K562 (cell line): ENCODE measurements around the gene VSIG10. TPM values are rescaled to one million over a fixed set of nuclear protein-coding genes. Genes with fewer than 3 reads are reported as not detected.
A peak's percentile ranks its signal among the peaks of the same experiment; 100 is the strongest.

Source experiments
- ATF6 ChIP-seq: sonication (generic); formaldehyde crosslinking; IDR thresholded peaks from 2 replicates; pipeline ENCODE4 v1.4.0; 2020; ENCODE audit warnings: mild to moderate bottlenecking, missing genetic modification reagents
- BACH1 ChIP-seq: fragments of 200-800 bp; sonication (Bioruptor generic); IDR thresholded peaks from 2 replicates; pipeline ENCODE4 v1.6.1; 2016; ENCODE audit warnings: missing genetic modification characterization, missing compliant biosample characterization
- CC2D1A ChIP-seq: fragments of 450-650 bp; IDR thresholded peaks from 2 replicates; pipeline ENCODE4 v1.6.1; 2017; ENCODE audit warnings: mild to moderate bottlenecking
- ESRRA ChIP-seq: fragments of 450-650 bp; IDR thresholded peaks from 2 replicates; pipeline ENCODE4 v1.6.1; 2014; ENCODE audit warnings: low read depth, mild to moderate bottlenecking, moderate library complexity, borderline replicate concordance
- HIVEP1 ChIP-seq: fragments of 250-450 bp; sonication (Bioruptor Pico); IDR thresholded peaks from 2 replicates; pipeline ENCODE4 v1.4.0; 2020; ENCODE audit warnings: mild to moderate bottlenecking
- JUND ChIP-seq, 2 experiments: IDR thresholded peaks; 2 replicates in 1 of 2; 3 replicates in 1 of 2; pipeline ENCODE4 v1.6.1; 2011; ENCODE audit warnings: borderline replicate concordance in 2 of 2, low read depth in 2 of 2, low read length in 2 of 2, improper control_type of control experiment in 1 of 2, missing biosample characterization in 1 of 2, missing genetic modification characterization in 1 of 2, missing genetic modification reagents in 1 of 2
- NEUROD1 ChIP-seq: fragments of 150-350 bp; IDR thresholded peaks from 2 replicates; pipeline ENCODE4 v1.6.1; 2014; ENCODE audit warnings: borderline replicate concordance, low read length, low read depth; ENCODE audit not compliant: partially characterized antibody
- NR2F6 ChIP-seq: fragments of 450-650 bp; formaldehyde crosslinking; IDR thresholded peaks from 2 replicates; pipeline ENCODE4 v1.4.0; 2020; ENCODE audit warnings: mild to moderate bottlenecking
- POLR2H ChIP-seq: IDR thresholded peaks from 2 replicates; pipeline ENCODE4 v1.6.1; 2016; ENCODE audit warnings: missing genetic modification characterization, low read depth, mild to moderate bottlenecking, control low read depth, missing compliant biosample characterization, moderate library complexity
- RFX5 ChIP-seq: IDR thresholded peaks from 2 replicates; pipeline ENCODE4 v1.6.1; 2011; ENCODE audit warnings: low read depth, mild to moderate bottlenecking, improper control_type of control experiment, low read length
- RUNX1 ChIP-seq: sonication (generic); IDR thresholded peaks from 2 replicates; pipeline ENCODE4 v1.6.1; 2016; ENCODE audit warnings: antibody characterized with exemption, low read depth
- SETDB1 ChIP-seq: IDR thresholded peaks from one replicate; pipeline ENCODE4 v1.6.1; 2012; ENCODE audit warnings: low read length, control low read depth, inconsistent platforms
- SOX6 ChIP-seq: fragments of 450-650 bp; IDR thresholded peaks from 2 replicates; pipeline ENCODE4 v1.6.1; 2014; ENCODE audit warnings: mild to moderate bottlenecking
- SRF ChIP-seq, 2 experiments: fragments of 250-450, 450-650 bp in 1 of 2; sonication (Bioruptor Pico) in 1 of 2; sonication (generic) in 1 of 2; formaldehyde crosslinking; IDR thresholded peaks; 2 replicates each; pipeline versions ENCODE4 v1.5.0 to v1.5.1; 2020 to 2022; ENCODE audit warnings: mild to moderate bottlenecking in 1 of 2, missing genetic modification reagents in 1 of 2
- TBL1XR1 ChIP-seq, 2 experiments: IDR thresholded peaks; 2 replicates each; pipeline ENCODE4 v1.6.1; 2012; ENCODE audit warnings: improper control_type of control experiment in 2 of 2, low read length in 2 of 2, mild to moderate bottlenecking in 1 of 2
- TEAD4 ChIP-seq, 2 experiments: sonication (generic) in 1 of 2; formaldehyde crosslinking in 1 of 2; IDR thresholded peaks; 2 replicates each; pipeline versions ENCODE4 v1.6.1 to v1.8.0; 2012 to 2022; ENCODE audit warnings: borderline replicate concordance in 1 of 2, inconsistent platforms in 1 of 2, low read length in 1 of 2, mild to moderate bottlenecking in 1 of 2, missing genetic modification reagents in 1 of 2
- ZBTB34 ChIP-seq: fragments of 250-450 bp; sonication (Bioruptor Pico); IDR thresholded peaks from 2 replicates; pipeline ENCODE4 v1.8.0; 2021; ENCODE audit warnings: mild to moderate bottlenecking, moderate library complexity
- ZNF347 ChIP-seq: fragments of 450-650 bp; formaldehyde crosslinking; IDR thresholded peaks from 2 replicates; pipeline ENCODE4 v1.4.0; 2020; ENCODE audit warnings: low read depth, mild to moderate bottlenecking, moderate library complexity
- polyA plus RNA-seq, 8 experiments: library from polyadenylated mRNA; depleted of rRNA in 4 of 8; stranded (reverse) in 5 of 8; unstranded in 3 of 8; fragments of >200 nt; fragmentation: Nextera tagmentation in 2 of 8; fragmentation: Illumina TruSeq in 1 of 8; extraction: Ambion mirVana in 2 of 8; extraction: Trizol in 1 of 8; gene quantifications; 2 replicates each; pipeline versions ENCODE4 v1.2.1 to v1.2.3, GENCODE V29; 2011 to 2014; ENCODE audit warnings: inconsistent platforms in 1 of 8, missing spikeins in 1 of 8
- total RNA-seq, 7 experiments: library from RNA; depleted of rRNA in 6 of 7; stranded (reverse); fragments of >200 nt in 6 of 7; fragmentation: Illumina TruSeq in 2 of 7; extraction: Trizol in 2 of 7; gene quantifications; 2 replicates each; pipeline versions ENCODE4 v1.2.1 to v1.2.3, GENCODE V29; 2011 to 2021; ENCODE audit warnings: low replicate concordance in 1 of 7
- TF ChIP-seq, protein P1 (sequence below): fragments of 250-450 bp; sonication (Bioruptor Pico); IDR thresholded peaks from 2 replicates; pipeline ENCODE4 v1.8.0; 2022; ENCODE audit warnings: moderate library complexity, mild to moderate bottlenecking, inconsistent platforms
- TF ChIP-seq, protein P2 (sequence below): fragments of 200-800 bp; sonication (Bioruptor generic); IDR thresholded peaks from 2 replicates; pipeline ENCODE4 v1.6.1; 2017; ENCODE audit warnings: missing genetic modification characterization, missing compliant biosample characterization

Gene VSIG10
- total and polyA plus RNA-seq, 9 of the 15 experiments (the other 6 are each of a cell fraction or from before 2014, with no cell fraction given): 4.1 to 8.8 (median 4.7) TPM

GRCh38 chr12:118120579-118121363 lies 17.0 kb upstream of the VSIG10 start (continued):
- TF ChIP-seq JUND (IDR thresholded peaks at IDR 0.05; ENCODE audit: borderline replicate concordance, low read depth, low read length) (peak; percentile 71), JUND (tag; IDR thresholded peaks at IDR 0.05; ENCODE audit: borderline replicate concordance, low read depth, low read length) (no peak; the same call in 2 of the 3 replicates), ATF6 (CRISPR knock-in tag) (no peak), TBL1XR1 (IDR thresholded peaks at IDR 0.05; ENCODE audit: low read length in 2 of 2) (no peak), ZNF347 (CRISPR knock-in tag) (no peak), POLR2H (tag) (0 out of 2 replicates have a peak, but pooled peaks have one; percentile 23), HIVEP1 (CRISPR knock-in tag) (no peak), ZBTB34 (CRISPR knock-in tag) (no peak), SOX6 (peak; percentile 86), NR2F6 (CRISPR knock-in tag) (no peak), BACH1 (no peak), RUNX1 (no peak), SETDB1 (no peak), RFX5 (no peak), TEAD4 (IDR thresholded peaks at IDR 0.05; ENCODE audit: low read length) (no peak), TEAD4 (CRISPR knock-in tag; IDR thresholded peaks at IDR 0.05; ENCODE audit: borderline replicate concordance) (no peak), NEUROD1 (no peak), CC2D1A (no peak), SRF (CRISPR knock-in tag; IDR thresholded peaks at IDR 0.05) (no peak), ESRRA (peak; percentile 96)
- TF ChIP-seq, protein P1, sequence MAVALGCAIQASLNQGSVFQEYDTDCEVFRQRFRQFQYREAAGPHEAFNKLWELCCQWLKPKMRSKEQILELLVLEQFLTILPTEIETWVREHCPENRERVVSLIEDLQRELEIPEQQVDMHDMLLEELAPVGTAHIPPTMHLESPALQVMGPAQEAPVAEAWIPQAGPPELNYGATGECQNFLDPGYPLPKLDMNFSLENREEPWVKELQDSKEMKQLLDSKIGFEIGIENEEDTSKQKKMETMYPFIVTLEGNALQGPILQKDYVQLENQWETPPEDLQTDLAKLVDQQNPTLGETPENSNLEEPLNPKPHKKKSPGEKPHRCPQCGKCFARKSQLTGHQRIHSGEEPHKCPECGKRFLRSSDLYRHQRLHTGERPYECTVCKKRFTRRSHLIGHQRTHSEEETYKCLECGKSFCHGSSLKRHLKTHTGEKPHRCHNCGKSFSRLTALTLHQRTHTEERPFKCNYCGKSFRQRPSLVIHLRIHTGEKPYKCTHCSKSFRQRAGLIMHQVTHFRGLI: no peak
- TF ChIP-seq, protein P2, sequence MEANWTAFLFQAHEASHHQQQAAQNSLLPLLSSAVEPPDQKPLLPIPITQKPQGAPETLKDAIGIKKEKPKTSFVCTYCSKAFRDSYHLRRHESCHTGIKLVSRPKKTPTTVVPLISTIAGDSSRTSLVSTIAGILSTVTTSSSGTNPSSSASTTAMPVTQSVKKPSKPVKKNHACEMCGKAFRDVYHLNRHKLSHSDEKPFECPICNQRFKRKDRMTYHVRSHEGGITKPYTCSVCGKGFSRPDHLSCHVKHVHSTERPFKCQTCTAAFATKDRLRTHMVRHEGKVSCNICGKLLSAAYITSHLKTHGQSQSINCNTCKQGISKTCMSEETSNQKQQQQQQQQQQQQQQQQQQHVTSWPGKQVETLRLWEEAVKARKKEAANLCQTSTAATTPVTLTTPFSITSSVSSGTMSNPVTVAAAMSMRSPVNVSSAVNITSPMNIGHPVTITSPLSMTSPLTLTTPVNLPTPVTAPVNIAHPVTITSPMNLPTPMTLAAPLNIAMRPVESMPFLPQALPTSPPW (CRISPR knock-in tag): peak; percentile 99
